Embryonic facial prominence (tissue), 1 donor: ENCODE results near the gene ATP2C1.

Experiments
- DNase-seq: peaks from one replicate; pipeline ENCODE4 v3.0.0-alpha.2; 2016; ENCODE audit errors: extremely low spot score

The ATP2C1 gene

DNA sequence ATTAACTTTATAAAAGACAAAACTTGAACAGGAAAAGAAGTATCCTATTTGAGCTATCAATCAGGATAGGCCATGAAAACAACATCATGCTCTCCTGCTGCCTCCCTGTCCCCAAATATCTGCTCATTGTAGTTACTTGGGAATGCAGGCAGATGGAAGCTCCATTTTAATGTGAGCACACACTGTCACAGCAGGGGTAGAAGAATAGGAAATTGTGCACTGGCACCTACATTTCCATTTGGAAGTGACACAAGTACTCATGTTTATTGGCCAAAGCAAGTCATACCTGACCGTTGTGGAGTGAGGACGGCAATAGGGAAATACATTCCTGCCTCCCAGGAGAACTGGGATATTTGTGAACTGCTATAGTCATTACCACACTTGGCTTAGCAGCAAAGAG is 80.3 kb downstream of the ATP2C1 start:
- DNase-seq = no peak

GRCh38 chr3:130975251-130975650 is 81.4 kb downstream of the ATP2C1 start:
- DNase-seq = no peak

DNA sequence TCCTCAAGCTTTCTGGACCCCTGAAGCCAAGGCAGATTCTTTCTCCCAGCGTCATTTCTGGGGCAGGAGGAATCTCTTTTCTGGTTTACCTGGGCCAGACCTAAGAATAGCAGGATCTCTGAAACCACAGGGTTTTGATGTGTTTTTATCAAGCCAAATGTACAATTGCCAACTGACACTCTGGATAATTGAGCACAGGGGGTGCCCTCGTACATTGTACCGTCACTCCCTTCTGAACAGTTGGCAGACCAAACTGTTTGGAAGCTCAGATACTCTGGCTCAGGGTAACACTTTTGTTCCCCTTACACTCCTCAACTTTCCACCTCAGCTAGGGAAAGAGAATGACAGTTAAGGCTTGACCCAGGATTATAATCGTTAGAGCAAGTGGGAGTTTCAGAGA is 82.8 kb downstream of the ATP2C1 start:
- DNase-seq = no peak

DNA sequence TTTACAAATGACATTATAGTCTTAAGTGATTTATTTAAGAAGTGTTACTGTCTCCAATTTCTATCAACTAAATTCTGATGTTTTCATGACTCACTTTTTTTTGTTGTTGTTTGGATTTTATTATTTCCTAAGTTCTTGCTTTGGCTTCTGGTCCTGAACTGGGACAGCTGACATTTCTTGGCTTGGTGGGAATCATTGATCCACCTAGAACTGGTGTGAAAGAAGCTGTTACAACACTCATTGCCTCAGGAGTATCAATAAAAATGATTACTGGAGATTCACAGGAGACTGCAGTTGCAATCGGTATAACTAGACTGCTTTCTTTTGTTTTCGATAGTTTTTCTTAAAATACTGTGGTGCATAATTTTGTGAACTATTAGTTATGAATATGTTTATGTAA is 85.2 kb downstream of the ATP2C1 start:
- DNase-seq = no peak

DNA sequence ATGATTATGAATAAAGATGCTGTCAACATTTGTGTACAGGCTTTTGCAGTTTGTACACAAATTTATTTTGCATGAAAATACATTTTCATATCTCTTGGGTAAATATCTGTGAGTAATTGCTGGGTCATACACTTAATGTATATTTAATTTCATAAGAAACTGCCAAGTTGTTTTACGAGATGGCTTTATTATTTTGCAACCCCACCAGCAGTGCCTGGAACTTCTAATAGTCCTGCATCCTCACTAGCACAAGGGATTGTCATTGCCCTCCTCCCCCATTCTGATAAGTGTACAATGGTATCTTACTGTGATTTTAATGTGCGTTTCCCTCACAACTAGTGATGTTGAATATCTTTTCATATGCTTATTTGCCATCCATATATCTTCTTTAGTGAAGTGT is 87.6 kb downstream of the ATP2C1 start:
- no peak for DNase-seq

- no peak for DNase-seq
These were observed 96.4 kb downstream of the ATP2C1 start for GRCh38 chr3:130990282-130990681.

DNA sequence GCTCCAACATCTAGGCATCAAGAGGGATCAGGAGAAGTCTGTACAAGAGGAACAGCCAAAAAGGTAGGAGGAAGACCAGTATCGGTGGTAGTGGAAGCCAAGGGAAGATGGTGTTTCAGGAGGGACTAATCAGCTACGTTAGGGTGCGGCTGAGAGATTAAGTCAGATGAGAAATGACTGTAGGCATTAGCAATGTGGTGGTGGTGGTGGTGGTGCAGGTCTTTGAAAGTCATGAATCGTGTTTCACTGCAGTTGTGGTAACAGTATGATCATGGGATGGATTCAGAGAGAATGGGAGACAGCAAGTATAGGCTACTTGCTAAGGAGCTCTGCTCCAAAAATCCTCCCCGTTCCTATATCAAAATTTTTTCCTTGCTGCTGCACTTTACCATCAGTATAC is 97.2 kb downstream of the ATP2C1 start:
- no peak for DNase-seq

DNA sequence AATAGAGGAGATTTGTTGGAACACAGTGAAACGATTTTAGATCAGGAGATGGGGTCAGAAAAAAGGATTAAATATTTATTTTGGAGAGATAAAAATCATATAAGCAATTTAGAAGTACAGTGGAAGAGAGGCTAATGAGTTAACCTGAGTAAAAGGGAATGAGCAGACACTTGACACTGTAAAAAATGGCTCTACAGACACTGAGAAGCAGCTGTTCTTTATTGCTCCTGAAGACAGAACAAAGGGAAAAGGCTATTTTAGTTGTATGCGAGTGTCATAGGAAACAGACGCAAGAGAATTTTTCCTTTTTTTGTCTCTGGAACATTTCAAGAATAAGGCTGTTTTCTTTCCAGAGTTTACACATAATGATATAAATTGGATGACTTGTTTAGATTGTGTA is 98.5 kb downstream of the ATP2C1 start:
- DNase-seq = no peak

GRCh38 chr3:130997289-130997688 is 103.4 kb downstream of the ATP2C1 start:
- DNase-seq = no peak

- DNase-seq = no peak
These were observed 107.2 kb downstream of the ATP2C1 start for GRCh38 chr3:131001071-131001470.

GRCh38 chr3:131004603-131005002 is 110.7 kb downstream of the ATP2C1 start:
- no peak for DNase-seq

- DNase-seq = no peak
These were observed 113.4 kb downstream of the ATP2C1 start for GRCh38 chr3:131007256-131007655.

- no peak for DNase-seq
These were observed 113.9 kb downstream of the ATP2C1 start for GRCh38 chr3:131007782-131008181.

DNA sequence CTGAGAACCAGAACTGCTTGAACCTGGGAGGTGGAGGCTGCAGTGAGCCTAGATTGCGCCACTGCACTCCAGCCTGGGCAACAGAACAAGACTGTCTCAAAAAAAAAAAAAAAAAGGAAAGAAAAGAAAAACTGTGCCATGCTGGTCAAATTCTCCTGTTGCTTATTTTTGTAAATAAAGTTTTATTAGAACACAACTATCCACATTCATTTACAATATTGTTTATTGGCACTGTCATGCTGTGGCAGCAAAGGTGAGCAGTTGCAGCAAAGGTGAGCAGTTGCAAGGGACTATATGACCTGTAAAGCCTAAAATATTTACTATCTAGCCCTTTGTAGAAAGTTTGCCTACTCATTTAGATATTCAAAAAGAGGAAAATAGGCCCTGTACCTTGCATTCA is 114.4 kb downstream of the ATP2C1 start:
- DNase-seq = no peak

- no peak for DNase-seq
These were observed 115.8 kb downstream of the ATP2C1 start for GRCh38 chr3:131009698-131010097.

- DNase-seq = no peak
These were observed 125.1 kb downstream of the ATP2C1 start for GRCh38 chr3:131018970-131019369.

DNA sequence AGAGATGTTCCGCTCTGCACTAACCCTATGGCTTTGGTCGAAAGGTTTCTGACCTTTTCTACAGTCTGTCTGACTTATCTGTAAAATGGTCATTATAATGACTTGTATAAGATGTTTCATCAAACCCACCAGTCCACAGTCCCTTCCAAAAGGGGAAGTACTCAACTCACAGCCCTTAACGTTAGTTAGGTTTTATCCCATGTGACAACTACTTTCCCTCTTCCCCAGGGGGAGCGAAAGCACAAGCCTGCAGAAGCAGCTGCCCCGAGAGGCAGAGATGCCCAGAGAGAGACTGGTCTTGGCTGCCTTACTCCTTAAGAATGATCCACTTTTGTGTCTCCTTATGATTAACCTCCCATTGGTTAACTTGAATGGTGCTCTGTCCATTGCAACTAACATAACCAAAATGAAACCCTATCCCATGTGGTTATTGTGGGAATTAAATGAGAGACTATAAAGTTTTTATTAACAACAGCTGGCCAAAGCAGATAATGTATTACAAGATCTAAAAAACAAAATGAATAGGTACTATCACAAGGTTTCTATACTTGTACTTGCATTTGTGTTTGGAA is 126.3 kb downstream of the ATP2C1 start:
- no peak for DNase-seq

DNA sequence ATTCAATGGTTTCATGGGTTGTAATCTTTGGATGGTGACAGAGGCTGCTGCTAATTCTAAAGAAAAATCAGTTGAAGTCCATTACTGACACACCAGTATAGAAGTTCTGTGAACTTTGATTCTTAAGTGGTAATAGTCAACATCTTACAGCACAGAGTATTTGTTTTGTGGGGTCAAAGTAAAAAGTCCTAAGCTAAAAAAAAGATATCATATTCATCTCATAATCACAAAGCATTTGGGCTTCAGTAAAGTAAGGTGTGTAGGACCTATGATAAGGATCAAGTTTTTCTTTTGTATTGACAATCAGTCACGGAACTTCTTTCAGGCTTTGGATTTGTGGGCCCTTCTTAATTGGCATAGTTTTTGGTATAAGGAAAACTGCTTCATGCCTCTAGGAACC is 131.7 kb downstream of the ATP2C1 start:
- no peak for DNase-seq

- peak; percentile 84 for DNase-seq
These were observed 132.7 kb downstream of the ATP2C1 start, which contains the start of the genes ASTE1 and NEK11 for GRCh38 chr3:131026321-131027151. TSS of gene ASTE1 (minus strand) at chr3:131026825. CDS start at chr3:131025306, 1,519 bp downstream. TSS of gene NEK11 (plus strand) at chr3:131026877. CDS start at chr3:131029709, 2,832 bp downstream.

DNA sequence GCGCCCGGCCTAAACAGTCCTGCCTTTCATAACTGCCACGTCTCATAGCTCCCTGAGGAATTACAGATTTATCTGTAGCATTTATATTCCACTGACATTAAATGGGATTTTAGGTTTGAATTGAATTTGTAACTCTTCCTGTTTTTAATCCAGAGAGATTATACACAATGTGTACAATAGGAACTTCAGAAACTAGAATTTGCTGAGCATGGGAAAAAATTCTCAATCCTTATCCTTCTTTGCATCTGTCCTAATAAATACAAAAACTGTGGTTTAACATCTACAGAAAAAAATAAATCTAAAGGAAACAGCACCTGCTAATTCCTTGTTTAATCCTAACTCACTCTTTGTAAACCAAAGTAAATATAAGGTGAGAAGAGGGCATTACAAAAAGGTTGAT is 135.0 kb downstream of the ATP2C1 start:
- DNase-seq = no peak

DNA sequence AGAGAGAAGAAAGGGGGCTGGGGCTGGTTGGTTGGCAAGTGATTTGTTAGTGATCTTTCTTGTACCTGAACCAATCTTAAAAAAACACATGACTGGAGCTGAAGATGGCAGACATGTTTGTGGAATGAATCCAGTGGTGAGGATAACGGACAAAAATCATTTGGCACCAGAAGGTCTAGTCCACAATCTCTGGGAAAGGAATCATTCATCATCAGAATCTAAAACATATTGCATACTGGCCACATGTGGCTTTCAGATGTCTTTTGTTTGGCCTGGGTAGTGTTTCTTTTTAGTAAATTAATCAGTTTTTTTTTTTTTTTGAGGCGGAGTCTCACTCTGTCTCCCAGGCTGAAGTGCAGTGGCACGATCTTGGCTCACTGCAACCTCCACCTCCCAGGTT is 137.8 kb downstream of the ATP2C1 start:
- DNase-seq = no peak

DNA sequence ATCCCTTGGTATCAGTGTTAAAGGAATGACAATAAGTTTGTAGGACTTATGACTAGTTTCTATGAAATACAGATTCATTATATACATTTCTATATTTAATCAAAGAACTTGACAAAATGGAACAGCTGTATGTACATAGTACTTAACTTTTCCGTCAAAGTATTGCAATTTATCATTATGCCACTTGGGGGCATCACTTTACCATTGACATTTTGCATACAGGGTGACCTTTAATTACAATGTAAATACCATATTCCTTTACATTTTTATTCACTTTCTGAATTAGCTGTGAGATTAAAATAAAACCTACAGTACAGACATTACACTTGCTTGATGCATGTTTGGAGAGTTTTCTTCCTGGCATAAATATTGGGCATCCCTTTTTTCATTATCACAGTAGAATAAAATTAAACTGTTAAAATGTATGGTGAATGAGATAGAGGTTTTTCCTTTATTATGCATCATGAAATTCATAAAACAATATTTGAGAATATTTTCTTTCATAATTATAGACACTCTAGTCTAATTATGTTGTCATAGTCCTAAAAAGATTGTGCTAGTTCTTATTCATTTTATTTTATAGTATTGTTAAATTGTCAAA is 139.7 kb downstream of the ATP2C1 start:
- no peak for DNase-seq
